GM12874 (cell line): Measurements from ENCODE around the gene SRMS.
A peak's percentile ranks its signal among the peaks of the same experiment; 100 is the strongest.

Source experiments
- CTCF ChIP-seq: IDR thresholded peaks from 2 replicates; pipeline ENCODE4 v1.5.1; 2011; ENCODE audit warnings: low read depth, mild to moderate bottlenecking, control low read depth, low read length, moderate library complexity; ENCODE audit not compliant: insufficient read depth

SRMS gene

DNA sequence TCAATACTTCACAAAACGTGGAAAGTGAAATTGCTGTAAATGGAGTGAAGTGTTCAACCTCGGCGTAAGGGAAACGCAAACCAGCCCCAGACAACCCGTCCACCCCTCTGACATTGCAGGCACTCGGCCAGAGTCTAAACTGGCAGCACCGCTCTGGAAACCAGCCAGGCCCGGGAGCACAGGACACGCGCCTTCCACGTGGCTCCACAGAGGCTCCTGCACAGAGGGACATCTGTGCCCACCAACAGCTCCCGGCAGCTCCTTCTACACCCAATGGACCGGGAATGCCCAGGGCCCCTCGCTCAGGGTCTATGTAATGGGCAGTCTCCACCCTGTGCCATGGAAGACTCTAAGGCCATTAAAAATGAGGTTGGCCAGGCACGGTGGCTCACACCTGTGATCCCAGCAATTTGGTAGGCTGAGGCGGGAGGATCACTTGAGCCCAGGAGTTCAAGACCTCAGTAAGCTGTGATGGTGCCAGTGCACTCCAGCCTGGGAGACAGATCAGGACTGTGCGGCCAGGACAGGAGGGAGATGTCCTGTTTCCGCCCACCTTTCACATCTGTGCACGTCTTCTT is 29.9 kb upstream of the SRMS start:
- TF ChIP-seq CTCF: no peak

- TF ChIP-seq CTCF: no peak
Observed at GRCh38 chr20:63576311-63576710, 28.8 kb upstream of the SRMS start.

GRCh38 chr20:63574829-63575743 is 27.5 kb upstream of the SRMS start:
- TF ChIP-seq CTCF: no peak

GRCh38 chr20:63574156-63574828 is 26.7 kb upstream of the SRMS start, which contains the start of gene HELZ2:
Gene HELZ2 (minus strand): TSS chr20:63574239. CDS start chr20:63572385, 1,854 bp downstream.
- TF ChIP-seq CTCF: no peak

DNA sequence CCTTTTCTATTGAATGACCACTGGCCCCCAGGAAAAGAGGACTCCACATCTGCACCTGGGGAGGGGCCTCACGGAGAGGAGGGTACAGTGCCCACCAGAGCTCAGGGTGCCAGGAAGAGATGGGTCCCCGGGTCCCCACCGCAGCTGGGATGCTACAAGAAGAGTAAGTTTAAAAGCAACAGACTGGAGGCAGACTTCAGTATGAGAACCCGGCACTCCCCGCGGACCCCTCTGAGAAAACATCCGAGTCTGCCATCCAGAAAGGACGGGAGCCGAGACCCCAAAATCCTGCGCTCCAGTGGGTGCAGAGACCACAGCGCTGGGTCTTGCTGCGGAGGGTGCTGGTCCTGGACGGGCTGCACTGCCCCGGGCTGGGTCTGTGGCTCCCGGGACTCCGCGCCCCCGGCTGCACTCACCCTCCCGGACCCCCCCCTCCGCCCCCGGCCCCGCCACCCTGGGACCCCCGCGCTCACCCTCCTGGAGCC is 26.1 kb upstream of the SRMS start:
- no peak for TF ChIP-seq CTCF

- TF ChIP-seq CTCF: peak; percentile 25; the same call in 1 of the 2 replicates
Observed at GRCh38 chr20:63572788-63573646, 25.5 kb upstream of the SRMS start.
